IPS-20b (cell line): Measurements from ENCODE around the gene RARB.

Source experiments
- H3K27ac ChIP-seq: one replicate; pipeline ENCODE4 v1.5.1; 2013; ENCODE audit warnings: low read length
- H3K27me3 ChIP-seq: 2 replicates; pipeline ENCODE4 v1.6.1; 2013; ENCODE audit warnings: mild to moderate bottlenecking, low read length, inconsistent platforms; ENCODE audit not compliant: insufficient read depth
- H3K36me3 ChIP-seq: 2 replicates; pipeline ENCODE4 v1.6.1; 2013; ENCODE audit warnings: low read depth, mild to moderate bottlenecking, inconsistent platforms, low read length, moderate library complexity; ENCODE audit not compliant: insufficient read depth
- H3K4me1 ChIP-seq: 2 replicates; pipeline ENCODE4 v1.6.1; 2013; ENCODE audit warnings: mild to moderate bottlenecking, control low read depth, inconsistent platforms, low read length, moderate library complexity; ENCODE audit not compliant: insufficient read depth
- H3K4me3 ChIP-seq: 2 replicates; pipeline ENCODE4 v1.5.1; 2013; ENCODE audit warnings: mild to moderate bottlenecking, low read length, inconsistent platforms
- H3K9ac ChIP-seq: 2 replicates; pipeline ENCODE4 v1.6.1; 2013; ENCODE audit warnings: low read depth, mild to moderate bottlenecking, inconsistent platforms, low read length, moderate library complexity
- H3K9me3 ChIP-seq: 2 replicates; pipeline ENCODE4 v1.6.1; 2013; ENCODE audit warnings: mild to moderate bottlenecking, low read depth, low read length, inconsistent platforms; ENCODE audit not compliant: insufficient read depth

RARB gene

GRCh38 chr3:25564075-25564474, 136.0 kb downstream of the RARB start:
- H3K36me3 ChIP-seq, result no peaks in the 10 kb centered on the region
- H3K4me1 ChIP-seq, result no peaks in the 10 kb centered on the region
- no peak overlapping the region for H3K27ac ChIP-seq
- no peak overlapping the region for H3K4me3 ChIP-seq
- no peaks in the 10 kb centered on the region for H3K9me3 ChIP-seq
- no peak overlapping the region for H3K9ac ChIP-seq
- no peaks in the 10 kb centered on the region for H3K27me3 ChIP-seq

- no peaks in the 10 kb centered on the region for H3K27me3 ChIP-seq
- no peak overlapping the region for H3K4me3 ChIP-seq
- no peaks in the 10 kb centered on the region for H3K36me3 ChIP-seq
- H3K4me1 ChIP-seq, result no peaks in the 10 kb centered on the region
- H3K9ac ChIP-seq, result no peak overlapping the region
- no peak overlapping the region for H3K27ac ChIP-seq
- H3K9me3 ChIP-seq, result no peaks in the 10 kb centered on the region
These were observed 137.7 kb downstream of the RARB start for GRCh38 chr3:25565807-25566206.

GRCh38 chr3:25566358-25566920, 138.4 kb downstream of the RARB start:
- H3K9ac ChIP-seq, result no peak overlapping the region
- H3K36me3 ChIP-seq, result no peaks in the 10 kb centered on the region
- no peaks in the 10 kb centered on the region for H3K4me1 ChIP-seq
- no peaks in the 10 kb centered on the region for H3K9me3 ChIP-seq
- H3K27me3 ChIP-seq, result no peaks in the 10 kb centered on the region
- H3K27ac ChIP-seq, result no peak overlapping the region
- H3K4me3 ChIP-seq, result no peak overlapping the region

- Histone ChIP-seq H3K9me3 (no peaks in the 10 kb centered on the region), H3K27me3 (no peaks in the 10 kb centered on the region), H3K4me3 (no peak overlapping the region), H3K27ac (no peak overlapping the region), H3K36me3 (no peaks in the 10 kb centered on the region), H3K9ac (no peak overlapping the region), H3K4me1 (no peaks in the 10 kb centered on the region)
These were observed 139.3 kb downstream of the RARB start for GRCh38 chr3:25567388-25567787.

- H3K27me3 ChIP-seq, result no peaks in the 10 kb centered on the region
- no peak overlapping the region for H3K27ac ChIP-seq
- H3K4me3 ChIP-seq, result no peak overlapping the region
- H3K9me3 ChIP-seq, result no peaks in the 10 kb centered on the region
- no peak overlapping the region for H3K9ac ChIP-seq
- no peaks in the 10 kb centered on the region for H3K36me3 ChIP-seq
- no peaks in the 10 kb centered on the region for H3K4me1 ChIP-seq
These were observed 139.9 kb downstream of the RARB start for GRCh38 chr3:25567806-25568524.

GRCh38 chr3:25568525-25569078, 140.5 kb downstream of the RARB start:
- Histone ChIP-seq H3K4me1 (no peaks in the 10 kb centered on the region), H3K27me3 (no peaks in the 10 kb centered on the region), H3K36me3 (no peaks in the 10 kb centered on the region), H3K9ac (no peak overlapping the region), H3K9me3 (no peaks in the 10 kb centered on the region), H3K4me3 (no peak overlapping the region), H3K27ac (no peak overlapping the region)

GRCh38 chr3:25571285-25571684, 143.2 kb downstream of the RARB start:
- H3K4me1 ChIP-seq, result no peaks in the 10 kb centered on the region; the same call in 1 of the 2 replicates
- no peaks in the 10 kb centered on the region for H3K27me3 ChIP-seq
- no peaks in the 10 kb centered on the region for H3K9me3 ChIP-seq
- no peak overlapping the region for H3K9ac ChIP-seq
- H3K27ac ChIP-seq, result no peak overlapping the region
- no peak overlapping the region for H3K4me3 ChIP-seq
- no peaks in the 10 kb centered on the region for H3K36me3 ChIP-seq

GRCh38 chr3:25572336-25572735, 144.3 kb downstream of the RARB start:
- Histone ChIP-seq H3K36me3 (no peaks in the 10 kb centered on the region), H3K4me3 (no peak overlapping the region), H3K9ac (no peak overlapping the region), H3K27me3 (no peaks in the 10 kb centered on the region), H3K27ac (no peak overlapping the region), H3K9me3 (no peaks in the 10 kb centered on the region), H3K4me1 (no peaks in the 10 kb centered on the region; the same call in 1 of the 2 replicates)

- H3K9me3 ChIP-seq, result no peaks in the 10 kb centered on the region
- H3K4me3 ChIP-seq, result no peak overlapping the region
- no peaks in the 10 kb centered on the region for H3K27me3 ChIP-seq
- H3K4me1 ChIP-seq, result no peaks in the 10 kb centered on the region; the same call in 1 of the 2 replicates
- no peak overlapping the region for H3K9ac ChIP-seq
- H3K27ac ChIP-seq, result no peak overlapping the region
- H3K36me3 ChIP-seq, result no peaks in the 10 kb centered on the region
These were observed 144.9 kb downstream of the RARB start for GRCh38 chr3:25572919-25573385.

- no peak overlapping the region for H3K9ac ChIP-seq
- H3K4me3 ChIP-seq, result no peak overlapping the region
- H3K36me3 ChIP-seq, result no peaks in the 10 kb centered on the region
- H3K4me1 ChIP-seq, result no peaks in the 10 kb centered on the region; the same call in 1 of the 2 replicates
- H3K27ac ChIP-seq, result no peak overlapping the region
- no peaks in the 10 kb centered on the region for H3K9me3 ChIP-seq
- no peaks in the 10 kb centered on the region for H3K27me3 ChIP-seq
These were observed 145.5 kb downstream of the RARB start for GRCh38 chr3:25573386-25574171.

GRCh38 chr3:25574172-25574765, 146.2 kb downstream of the RARB start:
- Histone ChIP-seq H3K4me1 (no peaks in the 10 kb centered on the region; the same call in 1 of the 2 replicates), H3K9me3 (no peaks in the 10 kb centered on the region), H3K27ac (no peak overlapping the region), H3K4me3 (no peak overlapping the region), H3K36me3 (no peaks in the 10 kb centered on the region), H3K27me3 (no peaks in the 10 kb centered on the region), H3K9ac (no peak overlapping the region)
